HepG2 (cell line): ENCODE results near the gene KIFC1. TPM values are rescaled to one million over a fixed set of nuclear protein-coding genes. Genes with fewer than 3 reads are reported as not detected.

Experiments
- FOXM1 ChIP-seq: sonication (generic); formaldehyde crosslinking; IDR thresholded peaks from 2 replicates; pipeline ENCODE4 v1.5.0; 2020; ENCODE audit warnings: missing genetic modification reagents
- GATAD2A ChIP-seq: IDR thresholded peaks from 2 replicates; pipeline ENCODE4 v1.6.1; 2016
- HNRNPL ChIP-seq: fragments of 200-400 bp; formaldehyde crosslinking; IDR thresholded peaks from 2 replicates; pipeline ENCODE4 v1.6.1; 2017; ENCODE audit warnings: mild to moderate bottlenecking, low read depth, low read length
- ONECUT2 ChIP-seq: sonication (generic); formaldehyde crosslinking; IDR thresholded peaks from 2 replicates; pipeline ENCODE4 v1.4.0; 2020; ENCODE audit warnings: missing genetic modification reagents
- PHB2 ChIP-seq: fragments of 450-650 bp; IDR thresholded peaks from 2 replicates; pipeline ENCODE4 v1.6.1; 2018; ENCODE audit not compliant: partially characterized antibody
- ZBTB4 ChIP-seq: sonication (generic); formaldehyde crosslinking; IDR thresholded peaks from 2 replicates; pipeline ENCODE4 v1.4.0; 2020; ENCODE audit warnings: missing genetic modification reagents, mild to moderate bottlenecking, borderline replicate concordance
- ZKSCAN5 ChIP-seq: sonication (generic); formaldehyde crosslinking; IDR thresholded peaks from 2 replicates; pipeline ENCODE4 v1.5.1; 2020; ENCODE audit warnings: mild to moderate bottlenecking, missing genetic modification reagents
- ZNF292 ChIP-seq: sonication (generic); formaldehyde crosslinking; IDR thresholded peaks from 2 replicates; pipeline ENCODE4 v1.8.1; 2022; ENCODE audit warnings: mild to moderate bottlenecking, low read depth, missing genetic modification reagents, borderline replicate concordance
- ZNF362 ChIP-seq: sonication (generic); formaldehyde crosslinking; IDR thresholded peaks from 2 replicates; pipeline ENCODE4 v1.4.0; 2020; ENCODE audit warnings: missing genetic modification reagents, mild to moderate bottlenecking, borderline replicate concordance
- ZNF543 ChIP-seq: sonication (generic); formaldehyde crosslinking; IDR thresholded peaks from 2 replicates; pipeline ENCODE4 v1.4.0; 2020; ENCODE audit warnings: mild to moderate bottlenecking, missing genetic modification reagents
- ZNF737 ChIP-seq: sonication (generic); formaldehyde crosslinking; IDR thresholded peaks from 2 replicates; pipeline ENCODE4 v1.5.0; 2020; ENCODE audit warnings: missing genetic modification reagents, mild to moderate bottlenecking, borderline replicate concordance
- ZNF781 ChIP-seq: sonication (generic); formaldehyde crosslinking; IDR thresholded peaks from 2 replicates; pipeline ENCODE4 v1.5.1; 2020; ENCODE audit warnings: borderline replicate concordance, mild to moderate bottlenecking, missing genetic modification reagents; ENCODE audit errors: not compliant biosample characterization
- ZNF816 ChIP-seq: sonication (generic); formaldehyde crosslinking; IDR thresholded peaks from 2 replicates; pipeline ENCODE4 v1.8.0; 2022; ENCODE audit warnings: missing genetic modification reagents, mild to moderate bottlenecking, borderline replicate concordance
- ZSCAN12 ChIP-seq: sonication (generic); formaldehyde crosslinking; IDR thresholded peaks from 2 replicates; pipeline ENCODE4 v1.9.0; 2021; ENCODE audit warnings: mild to moderate bottlenecking, missing genetic modification reagents
- polyA plus RNA-seq, 8 experiments: library from polyadenylated mRNA; depleted of rRNA in 3 of 8; stranded (reverse) in 7 of 8; unstranded in 1 of 8; fragments of >200 nt; fragmentation: Illumina TruSeq in 4 of 8; extraction: Trizol in 4 of 8; gene quantifications; 2 replicates each; pipeline versions ENCODE4 v1.2.1 to v1.2.3, GENCODE V29; 2011 to 2016; ENCODE audit warnings: low read depth in 4 of 8, missing spikeins in 1 of 8, mixed read lengths in 1 of 8; ENCODE audit not compliant: insufficient read depth in 1 of 8
- total RNA-seq, 5 experiments: library from RNA; depleted of rRNA; stranded (reverse); fragments of >200 nt; fragmentation: Illumina TruSeq; extraction: Trizol; gene quantifications; 2 replicates each; pipeline ENCODE4 v1.2.3, GENCODE V29; 2016; ENCODE audit warnings: low read depth in 1 of 5
- TF ChIP-seq, protein P1 (sequence below): sonication (generic); formaldehyde crosslinking; IDR thresholded peaks from 2 replicates; pipeline ENCODE4 v1.5.1; 2020; ENCODE audit warnings: mild to moderate bottlenecking, missing genetic modification reagents
- TF ChIP-seq, protein P2 (sequence below): sonication (generic); formaldehyde crosslinking; IDR thresholded peaks from 2 replicates; pipeline ENCODE4 v1.8.1; 2023; ENCODE audit warnings: missing genetic modification reagents, mild to moderate bottlenecking, borderline replicate concordance
- TF ChIP-seq, protein P3 (sequence below): sonication (generic); formaldehyde crosslinking; IDR thresholded peaks from 2 replicates; pipeline ENCODE4 v1.4.0; 2020; ENCODE audit warnings: mild to moderate bottlenecking, missing genetic modification reagents

The KIFC1 gene
- total and polyA plus RNA-seq, 2 of the 13 experiments (the other 11 are each of a cell fraction or from before 2014, with no cell fraction given): 25.0 to 45.5 TPM

- TF ChIP-seq, protein P1, sequence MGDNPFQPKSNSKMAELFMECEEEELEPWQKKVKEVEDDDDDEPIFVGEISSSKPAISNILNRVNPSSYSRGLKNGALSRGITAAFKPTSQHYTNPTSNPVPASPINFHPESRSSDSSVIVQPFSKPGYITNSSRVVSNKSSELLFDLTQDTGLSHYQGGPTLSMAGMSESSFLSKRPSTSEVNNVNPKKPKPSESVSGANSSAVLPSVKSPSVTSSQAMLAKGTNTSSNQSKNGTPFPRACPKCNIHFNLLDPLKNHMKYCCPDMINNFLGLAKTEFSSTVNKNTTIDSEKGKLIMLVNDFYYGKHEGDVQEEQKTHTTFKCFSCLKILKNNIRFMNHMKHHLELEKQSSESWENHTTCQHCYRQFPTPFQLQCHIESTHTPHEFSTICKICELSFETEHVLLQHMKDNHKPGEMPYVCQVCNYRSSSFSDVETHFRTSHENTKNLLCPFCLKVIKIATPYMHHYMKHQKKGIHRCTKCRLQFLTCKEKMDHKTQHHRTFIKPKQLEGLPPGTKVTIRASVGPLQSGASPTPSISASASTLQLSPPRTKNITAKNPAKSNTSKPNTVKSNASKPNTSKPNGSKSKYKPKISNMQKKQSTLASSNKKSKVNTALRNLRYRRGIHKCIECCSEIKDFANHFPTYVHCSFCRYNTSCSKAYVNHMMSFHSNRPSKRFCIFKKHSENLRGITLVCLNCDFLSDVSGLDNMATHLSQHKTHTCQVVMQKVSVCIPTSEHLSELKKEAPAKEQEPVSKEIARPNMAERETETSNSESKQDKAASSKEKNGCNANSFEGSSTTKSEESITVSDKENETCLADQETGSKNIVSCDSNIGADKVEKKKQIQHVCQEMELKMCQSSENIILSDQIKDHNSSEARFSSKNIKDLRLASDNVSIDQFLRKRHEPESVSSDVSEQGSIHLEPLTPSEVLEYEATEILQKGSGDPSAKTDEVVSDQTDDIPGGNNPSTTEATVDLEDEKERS (CRISPR knock-in tag): peak; percentile 94
- peak; percentile 95 for TF ChIP-seq ZNF781 (CRISPR knock-in tag)
- TF ChIP-seq, protein P2, sequence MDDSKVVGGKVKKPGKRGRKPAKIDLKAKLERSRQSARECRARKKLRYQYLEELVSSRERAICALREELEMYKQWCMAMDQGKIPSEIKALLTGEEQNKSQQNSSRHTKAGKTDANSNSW (CRISPR knock-in tag): no peak; the same call in 1 of the 2 replicates
- 0 out of 2 replicates have a peak, but pooled peaks have one; percentile 77 for TF ChIP-seq ZBTB4
- no peak for TF ChIP-seq ZSCAN12 (CRISPR knock-in tag)
- peak; percentile 76; the same call in 1 of the 2 replicates for TF ChIP-seq ZKSCAN5 (CRISPR knock-in tag)
- TF ChIP-seq PHB2: no peak
- no peak; the same call in 1 of the 2 replicates for TF ChIP-seq ONECUT2
- peak; percentile 97 for TF ChIP-seq ZNF543
- peak; percentile 76 for TF ChIP-seq GATAD2A (CRISPR knock-in tag)
- peak; percentile 82 for TF ChIP-seq ZNF292 (CRISPR knock-in tag)
- TF ChIP-seq, protein P3, sequence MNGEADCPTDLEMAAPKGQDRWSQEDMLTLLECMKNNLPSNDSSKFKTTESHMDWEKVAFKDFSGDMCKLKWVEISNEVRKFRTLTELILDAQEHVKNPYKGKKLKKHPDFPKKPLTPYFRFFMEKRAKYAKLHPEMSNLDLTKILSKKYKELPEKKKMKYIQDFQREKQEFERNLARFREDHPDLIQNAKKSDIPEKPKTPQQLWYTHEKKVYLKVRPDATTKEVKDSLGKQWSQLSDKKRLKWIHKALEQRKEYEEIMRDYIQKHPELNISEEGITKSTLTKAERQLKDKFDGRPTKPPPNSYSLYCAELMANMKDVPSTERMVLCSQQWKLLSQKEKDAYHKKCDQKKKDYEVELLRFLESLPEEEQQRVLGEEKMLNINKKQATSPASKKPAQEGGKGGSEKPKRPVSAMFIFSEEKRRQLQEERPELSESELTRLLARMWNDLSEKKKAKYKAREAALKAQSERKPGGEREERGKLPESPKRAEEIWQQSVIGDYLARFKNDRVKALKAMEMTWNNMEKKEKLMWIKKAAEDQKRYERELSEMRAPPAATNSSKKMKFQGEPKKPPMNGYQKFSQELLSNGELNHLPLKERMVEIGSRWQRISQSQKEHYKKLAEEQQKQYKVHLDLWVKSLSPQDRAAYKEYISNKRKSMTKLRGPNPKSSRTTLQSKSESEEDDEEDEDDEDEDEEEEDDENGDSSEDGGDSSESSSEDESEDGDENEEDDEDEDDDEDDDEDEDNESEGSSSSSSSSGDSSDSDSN (CRISPR knock-in tag): peak; percentile 96
- TF ChIP-seq ZNF737 (CRISPR knock-in tag): no peak
- no peak for TF ChIP-seq FOXM1 (CRISPR knock-in tag)
- TF ChIP-seq HNRNPL: peak; percentile 88
- TF ChIP-seq ZNF816 (CRISPR knock-in tag): peak; percentile 48; the same call in 1 of the 2 replicates
- TF ChIP-seq ZNF362 (CRISPR knock-in tag): peak; percentile 72; the same call in 1 of the 2 replicates
These were observed 62.7 kb downstream of the KIFC1 start, which contains the start of gene ZBTB9 (continued) for GRCh38 chr6:33454009-33454946.
